Astrocyte (in vitro differentiated cells and primary cell): Measurements from ENCODE around the gene TMEM198. TPM values are rescaled to one million over a fixed set of nuclear protein-coding genes. Genes with fewer than 3 reads are reported as not detected.

Experiments used
- DNase-seq: peaks from one replicate; pipeline ENCODE4 v3.0.0-alpha.2; 2010; ENCODE audit warnings: low read depth
- FAIRE-seq: peaks from 2 replicates; lab custom pipeline; 2011; peaks lifted over from hg19 to GRCh38; lab: Jason Lieb, UNC
- H2AFZ ChIP-seq: 2 replicates; pipeline ENCODE4 v1.6.0; 2012; ENCODE audit warnings: low read depth, low read length, inconsistent platforms
- H3K27ac ChIP-seq: 2 replicates; pipeline ENCODE4 v1.5.1; 2011; ENCODE audit warnings: low read depth, low read length, inconsistent platforms
- H3K27me3 ChIP-seq: 2 replicates; pipeline ENCODE4 v1.6.0; 2011; ENCODE audit warnings: low read length, inconsistent platforms; ENCODE audit not compliant: insufficient read depth
- H3K36me3 ChIP-seq: 2 replicates; pipeline ENCODE4 v1.5.1; 2011; ENCODE audit warnings: low read length, inconsistent platforms; ENCODE audit not compliant: insufficient read depth
- H3K4me1 ChIP-seq: 2 replicates; pipeline ENCODE4 v1.5.1; 2011; ENCODE audit warnings: low read length, inconsistent platforms; ENCODE audit not compliant: insufficient read depth
- H3K4me2 ChIP-seq: 2 replicates; pipeline ENCODE4 v1.6.0; 2012; ENCODE audit warnings: low read length, inconsistent platforms
- H3K4me3 ChIP-seq: 2 replicates; pipeline ENCODE4 v1.5.1; 2011; ENCODE audit warnings: low read depth, mild to moderate bottlenecking, low read length, inconsistent platforms; ENCODE audit not compliant: insufficient read depth
- H3K79me2 ChIP-seq: 2 replicates; pipeline ENCODE4 v1.6.0; 2012; ENCODE audit warnings: mild to moderate bottlenecking, low read length, inconsistent platforms; ENCODE audit not compliant: insufficient read depth
- H3K9ac ChIP-seq: 2 replicates; pipeline ENCODE4 v1.6.0; 2012; ENCODE audit warnings: mild to moderate bottlenecking, low read length, inconsistent platforms
- H3K9me3 ChIP-seq: 2 replicates; pipeline ENCODE4 v1.5.1; 2012; ENCODE audit warnings: low read depth, mild to moderate bottlenecking, low read length, inconsistent platforms; ENCODE audit not compliant: insufficient read depth
- H4K20me1 ChIP-seq: 2 replicates; pipeline ENCODE4 v1.6.0; 2012; ENCODE audit warnings: low read length, inconsistent platforms; ENCODE audit not compliant: insufficient read depth
- H3K27ac Mint-ChIP-seq: one replicate; pipeline ENCODE4 v1.8.0; 2021; ENCODE audit warnings: mild to moderate bottlenecking, mixed read lengths; ENCODE audit not compliant: unreplicated experiment
- H3K27me3 Mint-ChIP-seq: one replicate; pipeline ENCODE4 v1.8.0; 2021; ENCODE audit warnings: low read depth, mixed read lengths; ENCODE audit not compliant: unreplicated experiment
- H3K36me3 Mint-ChIP-seq: one replicate; pipeline ENCODE4 v1.8.0; 2021; ENCODE audit warnings: low read depth, mixed read lengths; ENCODE audit not compliant: unreplicated experiment
- H3K4me1 Mint-ChIP-seq: one replicate; pipeline ENCODE4 v1.8.0; 2021; ENCODE audit warnings: low read depth, mixed read lengths; ENCODE audit not compliant: unreplicated experiment
- H3K4me3 Mint-ChIP-seq: one replicate; pipeline ENCODE4 v1.8.0; 2021; ENCODE audit warnings: mild to moderate bottlenecking, moderate library complexity, mixed read lengths; ENCODE audit not compliant: unreplicated experiment
- H3K9me3 Mint-ChIP-seq: one replicate; pipeline ENCODE4 v1.8.0; 2021; ENCODE audit warnings: mild to moderate bottlenecking, mixed read lengths; ENCODE audit not compliant: unreplicated experiment
- EZH2 ChIP-seq: IDR thresholded peaks from 2 replicates; pipeline ENCODE4 v1.6.1; 2012; ENCODE audit warnings: mild to moderate bottlenecking, low read length, inconsistent platforms; ENCODE audit not compliant: insufficient read depth
- total RNA-seq: library from RNA; stranded (reverse); gene quantifications from 2 replicates; pipeline ENCODE4 v1.2.1, GENCODE V29; 2021
- TF ChIP-seq, protein P1 (sequence below): IDR thresholded peaks from 2 replicates; pipeline ENCODE4 v1.5.1; 2011; ENCODE audit warnings: low read depth, mild to moderate bottlenecking, inconsistent platforms, low read length, moderate library complexity; ENCODE audit not compliant: insufficient read depth

Gene TMEM198
- total RNA-seq, 1 donor from 2014 or later = 3.8 TPM

GRCh38 chr2:219530048-219530963, 13.5 kb upstream of the TMEM198 start:
- Histone ChIP-seq H3K4me3 (peak overlapping the region; percentile 14), H3K9me3 (no peaks in the 10 kb centered on the region), H4K20me1 (no peaks in the 10 kb centered on the region), H3K27ac (no peak overlapping the region), H3K4me1 (peaks cover 4% of the 10 kb centered on the region), H3K4me2 (peak overlapping the region; percentile 79), H2AFZ (peak overlapping the region; percentile 57), H3K9ac (peak overlapping the region; percentile 19), H3K79me2 (no peaks in the 10 kb centered on the region), H3K36me3 (no peaks in the 10 kb centered on the region), H3K27me3 (peaks cover 17% of the 10 kb centered on the region)
- Mint-ChIP-seq H3K4me1 (peaks cover 9% of the 10 kb centered on the region), H3K27me3 (peaks cover 59% of the 10 kb centered on the region), H3K4me3 (peak overlapping the region; percentile 60), H3K27ac (no peak overlapping the region), H3K36me3 (peaks cover 2% of the 10 kb centered on the region), H3K9me3 (no peaks in the 10 kb centered on the region)
- DNase-seq (peak; percentile 54), FAIRE-seq (peak; percentile 32)
- TF ChIP-seq EZH2 = no peak
- TF ChIP-seq, protein P1, sequence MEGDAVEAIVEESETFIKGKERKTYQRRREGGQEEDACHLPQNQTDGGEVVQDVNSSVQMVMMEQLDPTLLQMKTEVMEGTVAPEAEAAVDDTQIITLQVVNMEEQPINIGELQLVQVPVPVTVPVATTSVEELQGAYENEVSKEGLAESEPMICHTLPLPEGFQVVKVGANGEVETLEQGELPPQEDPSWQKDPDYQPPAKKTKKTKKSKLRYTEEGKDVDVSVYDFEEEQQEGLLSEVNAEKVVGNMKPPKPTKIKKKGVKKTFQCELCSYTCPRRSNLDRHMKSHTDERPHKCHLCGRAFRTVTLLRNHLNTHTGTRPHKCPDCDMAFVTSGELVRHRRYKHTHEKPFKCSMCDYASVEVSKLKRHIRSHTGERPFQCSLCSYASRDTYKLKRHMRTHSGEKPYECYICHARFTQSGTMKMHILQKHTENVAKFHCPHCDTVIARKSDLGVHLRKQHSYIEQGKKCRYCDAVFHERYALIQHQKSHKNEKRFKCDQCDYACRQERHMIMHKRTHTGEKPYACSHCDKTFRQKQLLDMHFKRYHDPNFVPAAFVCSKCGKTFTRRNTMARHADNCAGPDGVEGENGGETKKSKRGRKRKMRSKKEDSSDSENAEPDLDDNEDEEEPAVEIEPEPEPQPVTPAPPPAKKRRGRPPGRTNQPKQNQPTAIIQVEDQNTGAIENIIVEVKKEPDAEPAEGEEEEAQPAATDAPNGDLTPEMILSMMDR = peak; percentile 91

DNA sequence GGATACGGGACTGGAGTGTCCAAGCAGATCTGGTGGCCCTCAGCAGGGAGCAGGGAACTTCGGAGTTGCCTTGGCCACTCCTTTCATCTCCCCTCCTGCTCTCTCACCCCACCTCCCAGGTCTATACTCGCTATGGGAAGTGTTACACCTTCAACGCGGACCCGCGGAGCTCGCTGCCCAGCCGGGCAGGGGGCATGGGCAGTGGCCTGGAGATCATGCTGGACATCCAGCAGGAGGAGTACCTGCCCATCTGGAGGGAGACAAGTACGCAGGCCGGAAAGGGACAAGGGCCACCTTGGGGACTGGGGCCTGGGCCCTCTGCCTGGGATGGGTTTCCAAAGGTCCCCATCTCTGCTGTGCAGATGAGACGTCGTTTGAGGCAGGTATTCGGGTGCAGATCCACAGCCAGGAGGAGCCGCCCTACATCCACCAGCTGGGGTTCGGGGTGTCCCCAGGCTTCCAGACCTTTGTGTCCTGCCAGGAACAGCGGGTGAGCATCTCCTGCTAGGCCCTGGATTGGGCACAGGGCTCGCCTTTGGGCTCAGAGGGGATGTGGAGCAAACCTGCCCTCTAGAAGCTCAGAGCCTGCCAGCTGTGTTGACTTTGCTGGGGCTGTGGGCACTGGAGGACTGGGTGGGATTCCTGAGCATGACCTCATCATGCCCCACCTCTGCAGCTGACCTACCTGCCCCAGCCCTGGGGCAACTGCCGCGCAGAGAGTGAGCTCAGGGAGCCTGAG, 12.0 kb upstream of the TMEM198 start:
- H2AFZ ChIP-seq = no peak overlapping the region
- no peak for FAIRE-seq
- Mint-ChIP-seq H3K4me1 (peaks cover 3% of the 10 kb centered on the region), H3K4me3 (no peak overlapping the region), H3K36me3 (peaks cover 2% of the 10 kb centered on the region), H3K27ac (no peak overlapping the region), H3K9me3 (no peaks in the 10 kb centered on the region), H3K27me3 (peaks cover 50% of the 10 kb centered on the region)
- peaks cover 17% of the 10 kb centered on the region for H3K27me3 ChIP-seq
- no peaks in the 10 kb centered on the region for H3K79me2 ChIP-seq
- no peaks in the 10 kb centered on the region for H3K9me3 ChIP-seq
- H4K20me1 ChIP-seq = no peaks in the 10 kb centered on the region
- TF ChIP-seq, protein P1 = no peak
- H3K4me1 ChIP-seq = peaks cover 7% of the 10 kb centered on the region
- H3K4me2 ChIP-seq = no peak overlapping the region
- H3K27ac ChIP-seq = no peak overlapping the region
- H3K4me3 ChIP-seq = no peak overlapping the region
- H3K36me3 ChIP-seq = no peaks in the 10 kb centered on the region
- H3K9ac ChIP-seq = no peak overlapping the region
- no peak for DNase-seq
